Activated CD8-positive, alpha-beta memory T cell treated with anti-CD3 and anti-CD28 coated beads, Interleukin-2, amount 50 U/mL, for 1 hour (primary cell): ENCODE results near the gene SMPDL3B.
A peak's percentile ranks its signal among the peaks of the same experiment; 100 is the strongest.

Experiments
- DNase-seq: peaks from one replicate; pipeline ENCODE4 v3.0.0-alpha.2; 2020; ENCODE audit errors: extremely low read depth

Gene SMPDL3B

DNA sequence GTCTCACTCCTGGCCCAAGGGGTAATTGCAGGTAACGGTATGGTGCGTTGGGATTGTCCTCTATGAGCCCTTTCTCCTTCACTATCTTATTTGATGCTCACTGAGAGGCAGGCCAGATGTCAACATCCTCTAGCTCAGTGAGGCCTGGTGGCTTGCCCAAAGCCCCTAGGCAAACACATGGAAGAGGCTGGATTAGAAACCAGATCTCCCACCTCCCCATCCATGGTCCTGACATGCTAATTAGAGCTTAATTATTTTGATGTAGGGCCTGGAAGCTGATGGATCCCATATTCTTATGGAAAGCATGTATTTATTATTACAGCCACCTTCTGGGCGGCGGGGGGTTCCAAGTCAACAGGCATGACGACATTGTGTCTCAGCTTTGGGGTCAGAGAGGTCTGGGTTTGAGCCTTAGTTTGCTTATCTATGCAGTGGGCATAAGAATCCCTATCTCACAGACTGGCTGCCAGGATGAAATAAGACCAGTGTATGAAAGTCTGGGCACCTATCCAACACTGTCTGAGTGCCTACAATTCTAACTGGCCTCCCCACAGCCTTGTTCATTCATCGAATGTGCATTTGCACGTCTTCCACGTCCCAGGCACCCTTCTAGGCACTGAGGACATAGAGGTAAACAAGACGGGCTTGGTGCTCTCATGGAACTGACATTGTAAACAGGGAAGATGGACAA lies 6.2 kb downstream of the SMPDL3B start:
- no peak for DNase-seq

DNA sequence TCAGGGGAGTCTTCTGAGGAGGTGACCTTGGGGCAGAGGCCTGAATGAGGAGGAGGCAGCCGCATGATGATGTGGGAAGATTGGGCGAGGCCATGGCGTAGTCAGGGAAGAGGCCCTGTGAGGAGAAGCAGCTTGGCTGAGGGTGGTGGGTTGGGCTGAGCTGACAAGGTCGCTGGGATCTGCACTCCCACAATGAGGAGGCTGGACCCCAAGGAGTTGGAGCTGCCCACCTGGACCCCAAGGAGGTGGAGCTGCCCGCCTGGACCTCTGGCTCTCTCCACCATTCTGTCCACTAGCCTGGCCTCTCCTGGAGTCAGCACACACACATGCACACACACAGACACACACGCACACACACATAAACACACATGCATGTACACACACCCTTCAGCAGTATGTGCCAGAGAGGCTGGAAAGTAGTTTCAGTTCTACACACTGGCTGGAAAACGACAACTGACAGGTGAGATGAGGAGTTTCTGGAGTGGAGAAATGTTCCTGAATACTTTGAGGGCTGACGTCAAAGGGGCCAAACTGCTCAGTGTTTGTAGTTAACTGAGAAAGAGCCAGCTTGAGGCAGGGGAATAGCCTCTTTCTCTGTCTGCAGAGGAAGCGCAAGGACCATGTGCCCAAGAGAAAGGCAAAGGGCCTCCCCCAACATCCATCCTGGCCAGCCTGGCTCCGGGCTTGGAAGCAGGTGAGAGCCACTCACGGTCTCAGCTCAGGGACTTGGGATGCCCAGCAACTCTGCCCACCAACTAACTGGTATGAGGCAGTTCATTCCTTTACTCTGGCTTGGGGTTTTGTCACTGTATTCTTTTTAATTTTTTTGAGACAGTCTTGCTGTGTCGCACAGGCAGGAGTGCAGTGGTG lies 7.1 kb downstream of the SMPDL3B start:
- no peak for DNase-seq

DNA sequence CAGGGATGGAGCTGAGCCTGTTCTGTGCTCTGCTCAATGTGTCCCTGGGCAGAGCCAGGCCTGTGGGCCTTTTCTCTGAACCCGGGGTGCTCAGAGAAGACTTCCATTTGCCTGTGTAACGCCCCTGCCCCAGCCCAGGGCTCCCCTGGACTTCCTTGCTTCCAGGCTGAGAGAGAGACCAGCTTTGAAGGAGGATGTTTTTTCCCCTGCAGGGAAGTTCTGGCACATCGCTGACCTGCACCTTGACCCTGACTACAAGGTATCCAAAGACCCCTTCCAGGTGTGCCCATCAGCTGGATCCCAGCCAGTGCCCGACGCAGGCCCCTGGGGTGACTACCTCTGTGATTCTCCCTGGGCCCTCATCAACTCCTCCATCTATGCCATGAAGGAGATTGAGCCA lies 10.2 kb downstream of the SMPDL3B start:
- no peak for DNase-seq

DNA sequence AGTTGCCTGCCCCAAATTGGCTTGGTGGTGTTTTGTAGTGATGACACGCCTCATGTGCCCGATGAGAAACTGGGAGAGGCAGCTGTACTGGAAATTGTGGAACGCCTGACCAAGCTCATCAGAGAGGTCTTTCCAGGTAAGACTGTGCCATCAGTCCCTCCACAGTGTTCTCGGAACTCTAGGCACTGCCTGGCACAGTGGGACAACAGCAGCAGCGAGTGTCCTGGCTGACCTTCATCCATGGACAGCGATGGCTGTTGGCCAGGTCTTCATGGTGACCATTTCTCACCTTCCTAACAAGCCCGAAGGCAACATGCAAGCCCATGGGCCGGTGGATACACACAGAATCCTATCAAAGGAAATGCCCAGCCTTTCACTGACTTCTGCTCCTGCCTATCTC lies 14.2 kb downstream of the SMPDL3B start:
- DNase-seq = no peak

DNA sequence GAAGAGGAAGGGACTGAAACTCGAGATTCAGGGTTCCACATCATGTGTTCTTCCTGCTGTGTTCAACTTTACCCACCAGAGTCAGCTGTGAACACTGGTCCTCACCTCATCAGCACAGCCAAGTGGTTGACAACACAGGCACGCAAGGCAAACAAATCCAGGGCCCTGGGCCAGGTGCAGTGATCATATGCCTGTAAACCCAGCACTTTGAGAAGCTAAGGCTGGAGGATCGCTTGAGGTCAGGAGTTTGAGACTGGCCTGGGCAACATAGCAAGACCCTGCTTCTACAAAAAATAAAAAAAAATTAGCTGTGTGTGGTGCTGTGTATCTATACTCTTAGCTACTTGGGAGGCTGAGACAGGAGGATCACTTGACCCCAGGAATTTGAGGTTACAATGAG lies 16.6 kb downstream of the SMPDL3B start:
- no peak for DNase-seq

DNA sequence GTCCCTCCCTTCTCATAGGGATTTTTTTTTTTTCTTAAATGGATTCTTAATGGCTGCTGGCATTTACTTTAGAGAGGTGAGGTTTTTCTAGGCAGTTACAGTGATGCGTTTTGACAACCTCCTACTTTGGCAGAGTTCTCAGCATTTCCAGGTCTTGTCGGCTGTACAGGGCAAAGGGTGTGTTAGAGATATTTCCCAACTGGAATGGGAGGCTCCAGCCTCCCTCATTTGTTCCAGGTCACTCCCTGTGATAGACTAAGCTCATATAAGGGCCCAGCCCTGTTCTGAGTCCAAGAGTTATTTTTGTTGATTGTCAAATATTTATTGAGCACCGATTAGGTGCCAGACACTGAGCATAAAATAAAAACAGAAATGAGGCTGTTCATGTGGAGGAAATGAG lies 17.3 kb downstream of the SMPDL3B start:
- DNase-seq = no peak

DNA sequence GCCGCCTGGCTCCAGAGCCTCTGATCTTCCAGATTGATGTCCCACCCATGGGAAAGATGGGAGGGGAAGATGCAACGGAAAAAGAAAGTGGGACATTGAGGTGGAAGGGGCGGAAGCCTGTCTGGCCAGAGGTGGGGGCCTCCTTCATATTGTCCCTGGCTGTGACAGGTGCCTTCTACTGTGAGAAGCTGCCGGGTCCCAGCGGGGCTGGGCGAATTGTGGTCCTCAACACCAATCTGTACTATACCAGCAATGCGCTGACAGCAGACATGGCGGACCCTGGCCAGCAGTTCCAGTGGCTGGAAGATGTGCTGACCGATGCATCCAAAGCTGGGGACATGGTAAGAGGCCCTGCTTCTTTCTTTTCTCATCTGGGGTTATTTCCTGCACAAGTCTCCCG lies 19.4 kb downstream of the SMPDL3B start:
- no peak for DNase-seq

DNA sequence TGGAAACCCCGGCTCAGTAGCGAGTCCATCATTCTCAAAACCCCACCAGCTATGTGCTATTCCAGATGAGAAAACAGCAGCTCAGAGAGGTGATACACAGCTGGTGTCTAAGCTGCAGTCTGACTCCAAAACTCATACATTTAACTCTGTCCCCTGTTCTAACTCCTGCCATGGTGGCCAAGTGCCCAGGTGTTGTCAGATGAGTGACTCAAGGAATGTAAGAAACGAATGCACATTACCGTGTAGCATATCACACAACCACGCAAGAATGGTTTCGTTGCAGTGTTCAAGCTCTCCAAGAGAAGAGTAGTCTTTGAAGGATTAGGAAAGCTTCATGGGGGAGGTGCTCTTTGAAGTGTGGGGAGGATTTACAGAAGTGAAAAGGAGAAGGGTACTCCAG lies 20.3 kb downstream of the SMPDL3B start:
- DNase-seq = no peak

DNA sequence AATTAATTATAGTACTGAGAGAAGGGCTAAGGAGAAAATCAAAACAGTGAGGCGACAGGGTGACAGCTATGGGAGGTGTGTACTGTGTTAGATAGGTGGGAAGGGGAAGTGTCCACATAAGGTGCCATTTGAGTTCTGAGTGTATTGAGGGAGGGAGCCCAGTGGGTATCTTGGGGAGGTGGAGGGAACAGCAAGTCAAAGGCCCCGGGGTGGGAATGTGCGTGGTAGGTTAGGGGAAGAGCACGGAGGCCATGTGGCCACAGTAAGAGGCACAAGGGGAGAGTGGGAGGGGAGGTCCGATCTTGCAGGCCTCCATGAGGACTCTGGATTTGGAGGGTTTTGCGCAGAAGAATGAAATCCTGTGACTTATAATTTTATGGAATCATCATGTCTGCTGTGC lies 22.0 kb downstream of the SMPDL3B start:
- DNase-seq = no peak

DNA sequence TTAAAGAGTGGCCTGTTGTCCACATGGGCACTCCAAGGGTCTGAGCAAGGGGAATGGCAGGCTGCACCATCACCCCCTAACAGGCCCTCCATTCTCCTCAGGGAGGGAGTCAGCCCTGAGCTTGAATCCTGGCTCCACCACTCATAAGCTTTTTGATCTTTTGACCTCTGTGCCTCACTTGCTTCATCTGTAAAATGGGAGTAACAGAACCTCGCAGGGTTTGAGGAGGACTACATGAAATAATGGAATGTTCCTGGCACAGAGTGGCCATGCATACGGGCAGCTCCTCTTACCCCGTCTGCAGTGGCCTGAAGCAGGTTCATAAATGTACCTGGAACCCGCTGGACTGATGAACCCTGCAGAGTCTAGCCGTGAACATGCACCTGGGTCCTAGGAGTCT lies 22.9 kb downstream of the SMPDL3B start:
- DNase-seq = no peak

DNA sequence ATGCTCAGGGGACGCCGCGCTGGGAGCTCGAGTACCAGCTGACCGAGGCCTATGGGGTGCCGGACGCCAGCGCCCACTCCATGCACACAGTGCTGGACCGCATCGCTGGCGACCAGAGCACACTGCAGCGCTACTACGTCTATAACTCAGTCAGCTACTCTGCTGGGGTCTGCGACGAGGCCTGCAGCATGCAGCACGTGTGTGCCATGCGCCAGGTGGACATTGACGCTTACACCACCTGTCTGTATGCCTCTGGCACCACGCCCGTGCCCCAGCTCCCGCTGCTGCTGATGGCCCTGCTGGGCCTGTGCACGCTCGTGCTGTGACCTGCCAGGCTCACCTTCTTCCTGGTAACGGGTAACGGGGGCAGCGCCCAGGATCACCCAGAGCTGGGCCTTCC lies 23.7 kb downstream of the SMPDL3B start:
- no peak for DNase-seq

DNA sequence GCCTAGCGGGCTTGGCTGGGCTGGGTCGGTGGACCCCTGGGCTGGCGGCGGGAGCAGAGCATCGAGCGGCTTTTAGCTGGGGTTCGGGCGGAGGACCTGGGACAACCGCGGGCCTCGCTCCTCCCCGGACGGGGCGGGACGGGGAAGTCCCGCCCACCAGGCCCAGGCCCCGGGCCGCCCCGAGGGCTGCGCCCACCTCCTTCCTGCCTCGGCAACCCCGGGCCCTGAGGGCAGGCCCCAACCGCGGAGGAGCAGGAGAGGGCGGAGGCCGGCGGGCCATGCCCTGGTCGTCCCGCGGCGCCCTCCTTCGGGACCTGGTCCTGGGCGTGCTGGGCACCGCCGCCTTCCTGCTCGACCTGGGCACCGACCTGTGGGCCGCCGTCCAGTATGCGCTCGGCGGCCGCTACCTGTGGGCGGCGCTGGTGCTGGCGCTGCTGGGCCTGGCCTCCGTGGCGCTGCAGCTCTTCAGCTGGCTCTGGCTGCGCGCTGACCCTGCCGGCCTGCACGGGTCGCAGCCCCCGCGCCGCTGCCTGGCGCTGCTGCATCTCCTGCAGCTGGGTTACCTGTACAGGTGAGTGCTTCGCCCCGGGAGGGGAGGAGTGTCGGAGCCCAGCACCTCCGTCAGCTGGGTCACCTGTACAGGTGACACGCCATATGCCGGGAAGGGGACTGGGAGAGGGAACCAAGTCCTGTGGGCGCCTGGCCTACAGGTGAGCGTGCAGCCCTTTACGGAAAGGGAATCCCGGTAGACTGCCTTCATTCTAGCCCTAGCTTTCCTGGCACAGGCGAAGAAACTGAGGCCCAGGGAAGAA lies 25.2 kb downstream of the SMPDL3B start, which contains the start of gene XKR8:
XKR8 (plus strand) TSS at position 182 of the 812 bp plus-strand sequence; CDS start at position 279, 97 bp downstream.
- peak; percentile 24 for DNase-seq

DNA sequence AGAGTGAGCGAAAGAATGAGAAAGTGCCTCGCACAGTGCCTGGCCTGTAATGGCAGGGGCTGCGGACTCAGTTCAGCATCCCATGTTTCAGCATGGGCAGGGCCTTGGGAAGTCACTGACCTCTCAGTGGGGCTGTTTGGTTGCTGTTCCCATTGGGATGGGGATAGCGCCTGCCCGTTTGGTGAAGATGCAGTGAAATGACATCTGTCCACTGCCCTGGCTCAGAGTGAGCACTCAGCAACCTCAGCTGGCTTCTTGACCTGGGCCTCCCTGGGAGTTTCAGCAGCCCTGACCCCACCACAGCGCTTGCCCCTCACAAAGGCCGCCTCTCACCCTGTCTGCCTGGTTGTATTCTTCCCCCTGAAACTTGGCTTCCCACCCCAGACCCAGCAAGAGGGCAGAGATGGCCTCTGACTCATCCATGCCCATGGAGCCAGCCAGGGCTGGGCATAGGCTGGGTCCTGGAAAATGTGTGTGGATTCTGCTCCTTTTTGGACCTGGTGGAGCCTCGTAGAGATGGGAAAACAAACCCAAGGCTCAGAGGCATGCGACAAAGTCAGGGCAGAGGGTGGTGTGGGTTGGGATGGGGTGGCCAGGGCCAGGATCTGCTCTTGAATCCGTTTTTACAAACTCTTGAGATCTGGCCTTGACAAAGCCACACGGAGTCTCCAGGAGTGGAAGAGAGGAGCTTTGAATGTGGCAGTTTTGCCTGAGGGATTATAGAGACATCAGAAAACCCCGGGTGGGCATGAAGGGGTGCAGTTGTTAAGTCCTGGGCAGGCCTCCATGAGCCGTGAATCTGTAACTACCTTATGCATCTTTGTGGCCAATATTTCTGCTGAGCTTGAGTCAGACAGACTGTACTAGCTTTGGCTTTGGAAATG lies 26.2 kb downstream of the SMPDL3B start:
- DNase-seq = no peak

DNA sequence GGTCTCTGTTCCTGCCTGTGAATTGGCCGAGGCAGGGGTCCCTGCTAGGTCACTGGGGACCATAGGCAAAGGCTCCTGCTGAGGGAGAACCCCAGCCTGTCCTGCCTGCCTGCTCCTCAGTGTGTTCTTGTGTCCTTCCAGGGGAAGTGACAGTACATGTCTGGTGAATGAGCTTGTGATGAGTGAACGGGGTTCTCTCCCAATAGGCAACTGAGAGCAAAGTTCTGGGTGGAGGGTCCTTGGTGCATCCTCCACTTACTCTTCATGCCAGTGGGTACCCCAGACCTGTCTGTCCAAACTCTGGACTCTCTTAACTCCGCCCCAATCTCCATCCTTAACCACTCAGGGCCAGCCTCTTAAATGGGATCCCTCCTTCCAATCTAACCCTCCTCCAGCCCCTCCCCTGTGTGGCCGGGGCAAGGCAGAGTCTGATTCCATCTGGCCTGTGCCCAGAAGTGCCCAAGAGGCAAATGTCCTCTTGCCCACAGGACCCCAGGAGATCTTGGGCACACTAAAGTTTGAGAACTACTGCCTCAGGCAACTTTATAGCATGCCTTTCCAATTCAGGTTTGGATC lies 26.9 kb downstream of the SMPDL3B start:
- DNase-seq = no peak

DNA sequence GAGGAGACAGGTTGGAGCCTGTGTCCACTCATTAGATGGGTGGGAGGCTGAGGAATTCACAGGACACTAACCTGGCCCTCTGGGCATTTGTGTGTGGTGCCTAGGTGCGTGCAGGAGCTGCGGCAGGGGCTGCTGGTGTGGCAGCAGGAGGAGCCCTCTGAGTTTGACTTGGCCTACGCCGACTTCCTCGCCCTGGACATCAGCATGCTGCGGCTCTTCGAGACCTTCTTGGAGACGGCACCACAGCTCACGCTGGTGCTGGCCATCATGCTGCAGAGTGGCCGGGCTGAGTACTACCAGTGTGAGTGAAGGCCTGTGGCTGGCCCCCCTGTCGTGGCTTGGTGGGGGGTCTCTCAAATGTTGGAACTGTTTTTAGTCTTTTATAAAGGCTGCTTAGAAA lies 28.6 kb downstream of the SMPDL3B start:
- DNase-seq = no peak

DNA sequence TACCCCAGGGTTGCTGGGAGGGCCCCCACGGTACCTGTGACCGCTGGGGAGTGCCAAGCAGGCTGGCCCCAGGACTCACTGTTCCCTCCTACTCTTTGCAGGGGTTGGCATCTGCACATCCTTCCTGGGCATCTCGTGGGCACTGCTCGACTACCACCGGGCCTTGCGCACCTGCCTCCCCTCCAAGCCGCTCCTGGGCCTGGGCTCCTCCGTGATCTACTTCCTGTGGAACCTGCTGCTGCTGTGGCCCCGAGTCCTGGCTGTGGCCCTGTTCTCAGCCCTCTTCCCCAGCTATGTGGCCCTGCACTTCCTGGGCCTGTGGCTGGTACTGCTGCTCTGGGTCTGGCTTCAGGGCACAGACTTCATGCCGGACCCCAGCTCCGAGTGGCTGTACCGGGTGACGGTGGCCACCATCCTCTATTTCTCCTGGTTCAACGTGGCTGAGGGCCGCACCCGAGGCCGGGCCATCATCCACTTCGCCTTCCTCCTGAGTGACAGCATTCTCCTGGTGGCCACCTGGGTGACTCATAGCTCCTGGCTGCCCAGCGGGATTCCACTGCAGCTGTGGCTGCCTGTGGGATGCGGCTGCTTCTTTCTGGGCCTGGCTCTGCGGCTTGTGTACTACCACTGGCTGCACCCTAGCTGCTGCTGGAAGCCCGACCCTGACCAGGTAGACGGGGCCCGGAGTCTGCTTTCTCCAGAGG lies 31.8 kb downstream of the SMPDL3B start:
- no peak for DNase-seq

DNA sequence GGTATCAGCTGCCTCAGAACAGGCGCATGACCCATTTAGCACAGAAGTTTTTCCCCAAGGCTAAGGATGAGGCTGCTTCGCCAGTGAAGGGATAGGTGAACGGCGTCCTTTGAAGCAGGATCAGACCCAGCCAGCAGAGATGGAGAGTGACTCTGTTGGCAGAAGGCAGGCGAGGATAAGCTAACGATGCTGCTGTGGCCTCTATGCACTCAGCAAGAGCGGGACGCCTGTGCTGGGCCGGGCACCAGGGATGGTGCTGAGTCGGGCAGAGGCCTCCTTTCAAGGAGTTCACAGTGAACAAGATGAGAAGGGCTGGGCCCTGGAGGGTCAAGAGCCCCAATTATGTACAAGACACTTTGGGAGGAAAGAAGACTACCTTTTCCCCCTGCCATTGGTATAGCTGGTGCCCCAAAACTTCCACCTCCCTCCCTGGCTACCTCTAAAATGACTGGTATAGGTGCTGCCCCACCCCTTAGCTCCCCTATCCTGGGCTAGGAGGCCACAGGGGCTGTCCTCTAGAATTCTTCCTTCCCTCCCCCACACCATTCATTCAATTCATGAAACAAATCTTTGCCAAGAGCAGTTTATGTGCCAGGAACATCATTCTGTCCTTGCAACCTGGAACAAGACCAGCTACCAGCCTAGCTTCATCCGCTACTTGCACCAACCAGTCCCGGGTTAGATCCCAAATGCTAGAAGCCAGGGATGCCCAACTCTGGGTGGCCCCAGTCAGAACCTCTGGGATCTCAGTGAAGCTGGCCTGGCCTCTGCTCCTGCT lies 32.5 kb downstream of the SMPDL3B start:
- DNase-seq = no peak

DNA sequence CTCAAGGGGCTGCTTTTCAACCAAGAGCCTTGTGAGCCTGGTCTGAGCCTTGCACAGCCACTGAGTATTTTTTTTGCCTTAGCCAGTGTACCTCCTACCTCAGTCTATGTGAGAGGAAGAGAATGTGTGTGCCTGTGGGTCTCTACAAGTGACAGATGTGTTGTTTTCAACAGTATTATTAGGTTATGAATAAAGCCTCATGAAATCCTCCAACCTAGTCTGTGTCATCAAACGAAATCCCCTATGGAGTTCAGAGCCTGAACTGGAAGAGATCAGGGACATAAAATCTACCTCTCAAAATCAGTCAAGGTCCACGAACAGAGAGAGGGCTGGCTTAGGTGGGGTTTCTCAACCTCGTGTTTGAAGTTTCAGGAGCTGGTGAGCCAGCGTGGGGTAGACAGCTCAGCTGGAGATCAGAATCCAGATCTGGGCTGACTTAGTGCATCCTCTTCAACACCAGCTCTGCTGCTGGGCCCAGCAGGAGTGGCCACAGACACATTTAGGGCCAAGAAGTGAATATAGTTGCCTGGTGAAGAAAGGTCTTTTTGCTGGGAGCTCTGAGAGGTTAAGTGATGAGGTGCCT lies 33.2 kb downstream of the SMPDL3B start:
- no peak for DNase-seq

DNA sequence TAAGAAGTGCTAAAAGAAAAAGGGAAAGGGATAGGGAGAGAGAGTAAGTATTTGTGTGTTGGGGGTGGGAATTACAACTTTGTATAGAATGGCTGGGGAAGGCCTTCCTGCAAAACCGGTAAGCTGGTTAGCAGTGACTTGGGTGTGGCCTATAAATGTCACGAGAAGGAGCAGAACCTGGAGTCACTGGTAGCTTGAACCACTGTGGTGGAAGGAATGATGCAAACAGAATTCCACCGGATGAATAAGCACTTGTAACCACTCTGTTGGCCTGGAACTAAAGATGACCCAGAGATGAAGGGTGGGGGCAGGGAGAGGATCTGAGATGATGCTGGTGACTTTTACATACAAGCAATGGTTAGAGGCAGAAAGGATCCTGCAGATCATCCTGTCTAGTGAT lies 33.9 kb downstream of the SMPDL3B start:
- no peak for DNase-seq
